Measurements from ENCODE around the gene OSBPL8.

OSBPL8 gene

DNA sequence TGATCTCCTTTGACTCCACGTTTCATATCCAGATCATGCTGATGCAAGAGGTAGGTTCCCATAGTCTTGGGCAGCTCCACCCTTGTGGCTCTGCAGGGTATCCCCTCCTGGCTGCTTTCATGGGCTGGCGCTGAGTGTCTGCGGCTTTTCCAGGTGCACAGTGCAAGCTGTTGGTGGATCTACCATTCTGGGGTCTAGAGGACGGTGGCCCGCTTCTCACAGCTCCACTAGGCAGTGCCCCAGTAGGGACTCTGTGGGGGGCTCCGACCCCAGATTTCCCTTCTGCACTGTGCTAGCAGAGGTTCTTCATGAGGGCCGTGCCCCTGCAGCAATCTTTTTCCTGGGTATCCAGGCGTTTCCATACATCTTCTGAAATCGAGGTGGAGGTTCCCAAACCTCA lies 199.3 kb downstream of the OSBPL8 start:
- H3K27me3 Mint-ChIP-seq (ENCODE audit: low read depth): no peaks in the 10 kb centered on the region
- peaks cover 73% of the 10 kb centered on the region for H3K36me3 Mint-ChIP-seq (ENCODE audit: low read depth)
- no peaks in the 10 kb centered on the region for H3K4me1 Mint-ChIP-seq
- TF ChIP-seq, protein P1, sequence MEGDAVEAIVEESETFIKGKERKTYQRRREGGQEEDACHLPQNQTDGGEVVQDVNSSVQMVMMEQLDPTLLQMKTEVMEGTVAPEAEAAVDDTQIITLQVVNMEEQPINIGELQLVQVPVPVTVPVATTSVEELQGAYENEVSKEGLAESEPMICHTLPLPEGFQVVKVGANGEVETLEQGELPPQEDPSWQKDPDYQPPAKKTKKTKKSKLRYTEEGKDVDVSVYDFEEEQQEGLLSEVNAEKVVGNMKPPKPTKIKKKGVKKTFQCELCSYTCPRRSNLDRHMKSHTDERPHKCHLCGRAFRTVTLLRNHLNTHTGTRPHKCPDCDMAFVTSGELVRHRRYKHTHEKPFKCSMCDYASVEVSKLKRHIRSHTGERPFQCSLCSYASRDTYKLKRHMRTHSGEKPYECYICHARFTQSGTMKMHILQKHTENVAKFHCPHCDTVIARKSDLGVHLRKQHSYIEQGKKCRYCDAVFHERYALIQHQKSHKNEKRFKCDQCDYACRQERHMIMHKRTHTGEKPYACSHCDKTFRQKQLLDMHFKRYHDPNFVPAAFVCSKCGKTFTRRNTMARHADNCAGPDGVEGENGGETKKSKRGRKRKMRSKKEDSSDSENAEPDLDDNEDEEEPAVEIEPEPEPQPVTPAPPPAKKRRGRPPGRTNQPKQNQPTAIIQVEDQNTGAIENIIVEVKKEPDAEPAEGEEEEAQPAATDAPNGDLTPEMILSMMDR (IDR thresholded peaks at IDR 0.05; ENCODE audit: unreplicated experiment in 3 of 3): no peak
- H3K4me3 Mint-ChIP-seq: no peak overlapping the region
- H3K27ac Mint-ChIP-seq: no peak overlapping the region
- peaks cover 13% of the 10 kb centered on the region for H3K9me3 Mint-ChIP-seq

DNA sequence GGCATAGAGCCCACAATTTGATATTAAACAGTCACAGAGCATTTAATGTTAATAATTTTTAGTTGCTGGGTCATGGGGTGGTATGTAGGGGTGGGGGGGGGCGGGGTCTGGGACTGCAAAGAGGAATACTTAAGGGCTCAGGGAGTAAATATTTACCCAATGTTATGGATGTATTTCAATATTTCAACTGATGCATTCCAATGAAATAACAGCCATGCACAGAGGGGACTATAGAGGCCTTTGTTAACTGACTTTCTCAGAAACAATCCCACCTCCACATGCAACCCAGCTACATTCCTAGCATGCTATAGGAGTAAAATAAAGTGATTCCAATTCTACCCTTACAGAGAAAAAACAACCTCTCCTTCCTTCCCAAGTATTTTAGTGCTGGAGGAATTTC lies 203.5 kb downstream of the OSBPL8 start:
- TF ChIP-seq, protein P1 (IDR thresholded peaks at IDR 0.05; ENCODE audit: unreplicated experiment in 3 of 3): no peak

DNA sequence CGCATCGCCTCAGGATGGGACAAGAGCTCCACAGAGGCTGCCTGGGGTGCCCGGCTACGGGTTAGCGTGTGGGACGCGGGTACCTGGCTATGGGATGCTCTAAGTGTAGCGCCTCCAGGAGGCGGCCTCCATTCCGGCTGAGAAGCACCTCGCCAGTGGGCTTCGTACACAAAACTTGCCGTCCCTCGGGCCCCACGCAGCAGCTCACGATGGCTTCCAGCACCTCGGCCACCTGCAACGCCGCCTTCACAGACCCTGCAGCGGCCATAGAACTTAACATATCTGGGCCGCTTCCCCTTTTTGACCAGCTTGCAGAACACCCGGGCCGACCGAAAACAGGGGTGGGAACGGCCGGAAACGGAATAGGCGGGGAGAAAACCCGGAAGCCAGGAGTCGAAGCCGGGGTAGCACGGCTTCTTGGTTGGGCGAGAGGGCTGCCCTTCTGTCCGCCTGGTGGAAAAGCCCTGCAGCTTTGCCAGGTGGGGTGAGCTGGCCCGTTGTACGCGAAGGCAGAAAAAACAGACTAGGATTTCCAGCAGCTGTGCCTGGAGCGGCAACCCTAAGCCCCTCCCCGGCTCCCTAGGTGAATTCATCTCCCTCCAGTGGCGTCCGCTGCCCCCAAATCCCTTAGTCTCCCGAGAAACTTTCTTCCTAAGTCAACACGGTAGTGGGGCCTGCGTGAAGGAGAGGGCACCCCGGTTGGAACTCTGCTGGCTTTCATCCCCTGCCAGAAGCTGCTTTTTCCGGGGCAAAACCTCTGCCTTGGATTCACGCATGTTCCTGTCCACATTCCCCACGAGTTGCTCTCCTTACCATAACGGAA lies 211.3 kb downstream of the OSBPL8 start, which contains the start of gene BBS10:
Gene BBS10 (minus strand): TSS at position 337 of the 823 bp plus-strand sequence. CDS start 57 bp downstream, at position 280.
- H3K4me1 Mint-ChIP-seq: peaks cover 29% of the 10 kb centered on the region
- no peaks in the 10 kb centered on the region for H3K27me3 Mint-ChIP-seq (ENCODE audit: low read depth)
- no peaks in the 10 kb centered on the region for H3K9me3 Mint-ChIP-seq
- TF ChIP-seq, protein P1 (IDR thresholded peaks at IDR 0.05; ENCODE audit: unreplicated experiment in 3 of 3): peak; percentile 30 to 44 (median 34)
- peak within 1 kb of the TSS; percentile 97 to 98 (median 98) for H3K4me3 Mint-ChIP-seq
- H3K36me3 Mint-ChIP-seq (ENCODE audit: low read depth): no peaks in the 10 kb centered on the region
- H3K27ac Mint-ChIP-seq: peak within 1 kb of the TSS; percentile 97 to 99 (median 98)

More for the DNA sequence above, 203.5 kb downstream of the OSBPL8 start:
- no peaks in the 10 kb centered on the region for H3K27me3 Mint-ChIP-seq (ENCODE audit: low read depth)
- H3K9me3 Mint-ChIP-seq: no peaks in the 10 kb centered on the region
- H3K4me3 Mint-ChIP-seq: no peak overlapping the region
- H3K36me3 Mint-ChIP-seq (ENCODE audit: low read depth): peaks cover 36% of the 10 kb centered on the region
- peak overlapping the region in 1 of 3 experiments; percentile 56 for H3K27ac Mint-ChIP-seq
- no peaks in the 10 kb centered on the region for H3K4me1 Mint-ChIP-seq

DNA sequence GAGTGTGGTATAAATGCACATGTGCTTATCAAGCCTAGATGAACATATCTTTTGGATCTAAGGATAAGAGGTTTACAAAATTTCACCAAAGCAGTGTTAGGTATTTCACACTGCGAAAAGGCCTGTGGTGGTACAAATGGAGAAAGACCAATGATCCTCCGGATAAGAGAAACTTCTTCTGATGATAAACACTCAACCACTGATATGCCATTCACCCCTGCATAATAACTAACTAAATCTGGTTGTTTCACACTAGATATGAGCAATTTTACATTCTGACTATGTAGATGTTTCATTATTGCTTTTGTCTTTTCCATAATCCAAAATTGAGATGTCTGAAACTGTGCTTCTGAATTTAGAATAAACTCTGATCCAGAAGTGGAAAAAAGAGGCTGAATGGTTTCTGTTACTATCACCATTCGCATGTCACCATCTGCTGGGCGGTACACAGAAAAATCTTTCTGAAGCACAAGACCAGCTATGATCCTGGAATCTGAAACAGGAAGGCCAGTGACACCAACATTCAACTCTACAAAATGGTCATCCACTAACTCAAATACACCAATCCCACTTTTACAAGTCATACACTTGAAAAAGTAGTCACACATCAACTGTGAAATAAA lies 212.7 kb downstream of the OSBPL8 start:
- peak overlapping the region; percentile 97 to 98 (median 98) for H3K4me3 Mint-ChIP-seq
- no peaks in the 10 kb centered on the region for H3K36me3 Mint-ChIP-seq (ENCODE audit: low read depth)
- H3K27me3 Mint-ChIP-seq (ENCODE audit: low read depth): no peaks in the 10 kb centered on the region
- TF ChIP-seq, protein P1 (IDR thresholded peaks at IDR 0.05; ENCODE audit: unreplicated experiment in 3 of 3): peak; percentile 33 to 50 (median 40)
- H3K9me3 Mint-ChIP-seq: no peaks in the 10 kb centered on the region
- H3K27ac Mint-ChIP-seq: peak overlapping the region; percentile 97 to 99 (median 98)
- H3K4me1 Mint-ChIP-seq: peaks cover 29% of the 10 kb centered on the region

DNA sequence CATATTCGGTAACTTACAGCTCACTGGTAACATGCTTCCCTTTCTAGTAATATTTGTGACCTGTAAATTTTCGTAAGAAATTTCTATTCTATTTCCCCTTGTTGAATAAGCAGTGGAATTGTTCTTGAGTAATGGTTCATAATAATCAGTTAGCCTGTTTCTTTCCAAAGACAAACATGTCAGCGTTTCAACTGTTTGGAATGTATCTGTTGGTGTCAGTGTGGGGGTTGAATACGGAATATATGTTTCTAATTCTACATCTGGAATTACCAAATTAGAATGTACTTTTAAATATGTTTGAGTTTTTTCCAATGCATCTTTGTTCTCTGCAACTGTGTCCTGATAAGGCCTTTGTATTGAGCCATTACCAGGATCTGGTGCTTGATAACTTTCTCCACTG lies 213.3 kb downstream of the OSBPL8 start:
- Mint-ChIP-seq H3K27me3 (ENCODE audit: low read depth) (no peaks in the 10 kb centered on the region), H3K36me3 (ENCODE audit: low read depth) (no peaks in the 10 kb centered on the region)

More for the DNA sequence above, 213.3 kb downstream of the OSBPL8 start:
- Mint-ChIP-seq H3K9me3 (no peaks in the 10 kb centered on the region), H3K27ac (peak overlapping the region in 2 of 3 experiments; percentile 2 to 97), H3K4me3 (peak overlapping the region; percentile 41 to 70 (median 42)), H3K4me1 (peaks cover 29% of the 10 kb centered on the region)
- TF ChIP-seq, protein P1 (IDR thresholded peaks at IDR 0.05; ENCODE audit: unreplicated experiment in 3 of 3): no peak
